Measurements from ENCODE around the gene G6PC2. TPM values are rescaled to one million over a fixed set of nuclear protein-coding genes. Genes with fewer than 3 reads are reported as not detected.
"Not testable (repeated sequence)": the region's sequence is repeated elsewhere in the genome, so short reads cannot be mapped to it uniquely, and the experiment has no call there.

The G6PC2 gene
- total RNA-seq, 1 donor, result not detected

DNA sequence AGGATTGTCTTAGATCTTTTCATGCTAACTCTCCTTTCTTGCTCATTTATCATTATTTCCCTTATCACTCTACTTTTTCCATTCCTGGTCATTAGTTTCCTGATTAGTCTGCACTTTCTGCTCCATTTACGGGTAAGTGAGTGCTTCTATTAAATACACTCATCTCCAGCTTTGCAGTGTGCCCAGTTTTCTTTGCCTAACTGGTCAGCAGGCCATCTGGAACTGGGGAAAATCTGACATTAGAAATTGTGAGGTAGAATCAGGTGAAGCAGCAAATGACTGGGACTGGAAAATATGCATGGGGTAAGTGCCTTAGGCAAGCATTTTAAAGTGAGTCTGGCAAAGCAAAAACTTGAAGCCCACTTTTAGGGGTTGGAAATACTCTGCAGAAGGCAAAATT is 29.2 kb downstream of the G6PC2 start:
- H3K4me3 ChIP-seq (ENCODE audit: low read depth, low read length), result no peak overlapping the region
- TF ChIP-seq, protein P1, sequence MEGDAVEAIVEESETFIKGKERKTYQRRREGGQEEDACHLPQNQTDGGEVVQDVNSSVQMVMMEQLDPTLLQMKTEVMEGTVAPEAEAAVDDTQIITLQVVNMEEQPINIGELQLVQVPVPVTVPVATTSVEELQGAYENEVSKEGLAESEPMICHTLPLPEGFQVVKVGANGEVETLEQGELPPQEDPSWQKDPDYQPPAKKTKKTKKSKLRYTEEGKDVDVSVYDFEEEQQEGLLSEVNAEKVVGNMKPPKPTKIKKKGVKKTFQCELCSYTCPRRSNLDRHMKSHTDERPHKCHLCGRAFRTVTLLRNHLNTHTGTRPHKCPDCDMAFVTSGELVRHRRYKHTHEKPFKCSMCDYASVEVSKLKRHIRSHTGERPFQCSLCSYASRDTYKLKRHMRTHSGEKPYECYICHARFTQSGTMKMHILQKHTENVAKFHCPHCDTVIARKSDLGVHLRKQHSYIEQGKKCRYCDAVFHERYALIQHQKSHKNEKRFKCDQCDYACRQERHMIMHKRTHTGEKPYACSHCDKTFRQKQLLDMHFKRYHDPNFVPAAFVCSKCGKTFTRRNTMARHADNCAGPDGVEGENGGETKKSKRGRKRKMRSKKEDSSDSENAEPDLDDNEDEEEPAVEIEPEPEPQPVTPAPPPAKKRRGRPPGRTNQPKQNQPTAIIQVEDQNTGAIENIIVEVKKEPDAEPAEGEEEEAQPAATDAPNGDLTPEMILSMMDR (IDR thresholded peaks at IDR 0.05; ENCODE audit: insufficient read depth, low read depth, low read length), result no peak
- DNase-seq (ENCODE audit: low read depth), result no peak

- H3K4me3 ChIP-seq (ENCODE audit: low read depth, low read length); DNase-seq (ENCODE audit: low read depth): not testable (repeated sequence)
Measured at GRCh38 chr2:168932174-168932573, 31.1 kb downstream of the G6PC2 start.

DNA sequence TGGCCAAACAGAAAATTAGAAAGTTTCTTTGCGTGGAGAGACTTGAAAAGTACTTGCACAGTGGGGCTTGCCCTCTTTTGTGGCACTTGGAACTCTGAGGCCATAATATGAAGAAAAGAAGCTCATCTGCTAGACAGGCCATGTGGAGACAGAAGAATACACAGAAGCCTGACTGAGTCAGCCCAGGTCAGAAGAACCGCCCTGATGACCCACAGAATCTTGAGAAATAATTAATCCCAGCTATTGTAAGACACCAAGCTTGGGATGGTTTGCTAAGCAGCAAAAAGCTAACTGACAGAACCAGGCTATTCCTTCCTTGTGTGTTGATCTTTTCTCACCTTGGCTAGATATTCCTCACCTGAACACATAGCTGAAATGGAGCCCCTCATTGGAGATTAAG is 33.7 kb downstream of the G6PC2 start:
- no peak for DNase-seq (ENCODE audit: low read depth)
- H3K4me3 ChIP-seq (ENCODE audit: low read depth, low read length), result no peak overlapping the region
- TF ChIP-seq, protein P1 (IDR thresholded peaks at IDR 0.05; ENCODE audit: insufficient read depth, low read depth, low read length), result no peak

DNA sequence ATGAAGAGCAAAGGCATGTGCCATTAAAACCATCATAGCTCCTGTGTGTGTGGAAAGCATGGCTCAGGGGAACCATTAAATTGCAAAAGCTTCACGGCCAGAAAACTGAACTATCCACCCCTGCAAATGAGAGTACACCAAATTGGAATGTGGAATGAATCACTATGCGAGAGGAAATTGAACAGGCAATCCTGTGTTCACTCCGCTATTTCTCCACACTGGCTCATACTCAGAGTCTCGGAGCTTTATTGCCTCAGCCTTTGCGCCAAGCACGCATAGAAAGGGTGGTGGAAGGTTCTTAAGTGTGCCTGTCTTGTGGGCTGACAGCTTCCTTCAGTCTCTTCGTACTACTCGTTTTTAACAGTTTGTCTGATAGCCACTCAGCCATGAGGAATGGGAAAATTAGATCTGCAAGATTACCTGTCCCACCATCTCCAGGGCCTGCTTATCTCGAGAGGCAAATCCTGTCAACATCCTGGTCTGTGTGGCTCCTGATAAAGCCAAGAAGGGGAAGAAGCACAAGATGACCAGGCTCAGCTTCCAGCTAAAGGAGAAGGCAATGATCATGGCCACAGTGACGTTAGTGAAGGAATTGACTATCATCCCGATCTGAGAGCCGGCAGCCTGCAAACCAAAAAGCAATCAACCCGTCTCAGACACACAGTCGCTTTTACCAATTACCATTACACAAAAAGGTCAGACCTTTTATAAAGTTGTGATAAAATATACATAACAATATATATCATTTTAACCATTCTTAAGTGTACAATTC is 34.9 kb downstream of the G6PC2 start:
- DNase-seq (ENCODE audit: low read depth), result peak; percentile 57
- H3K4me3 ChIP-seq (ENCODE audit: low read depth, low read length), result no peak overlapping the region
- TF ChIP-seq, protein P1 (IDR thresholded peaks at IDR 0.05; ENCODE audit: insufficient read depth, low read depth, low read length), result no peak

- no peak for DNase-seq (ENCODE audit: low read depth)
- TF ChIP-seq, protein P1 (IDR thresholded peaks at IDR 0.05; ENCODE audit: insufficient read depth, low read depth, low read length), result no peak
Measured at GRCh38 chr2:168939061-168939460, 38.0 kb downstream of the G6PC2 start.

DNA sequence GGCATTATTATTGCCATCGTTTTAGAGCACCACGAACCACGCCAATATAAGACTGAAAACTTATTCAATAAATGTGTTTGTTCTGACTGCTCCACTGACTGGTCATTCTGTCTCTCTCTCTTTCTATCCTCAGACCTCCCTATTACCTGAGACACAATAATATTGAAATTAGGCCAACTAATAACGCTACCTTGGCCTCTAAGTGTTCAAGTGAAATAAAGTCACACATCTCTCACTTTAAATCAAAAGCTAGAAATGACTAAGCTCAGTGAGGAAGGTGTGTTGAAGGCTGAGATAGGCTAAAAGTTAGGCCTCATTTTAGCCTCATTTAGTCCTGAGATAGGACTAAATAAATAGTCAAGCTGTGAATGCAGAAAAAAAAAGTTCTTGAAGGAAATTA is 38.8 kb downstream of the G6PC2 start:
- TF ChIP-seq, protein P1 (IDR thresholded peaks at IDR 0.05; ENCODE audit: insufficient read depth, low read depth, low read length), result no peak
- H3K4me3 ChIP-seq (ENCODE audit: low read depth, low read length), result no peak overlapping the region
- DNase-seq (ENCODE audit: low read depth), result no peak

More at GRCh38 chr2:168939061-168939460, 38.0 kb downstream of the G6PC2 start:
- H3K4me3 ChIP-seq (ENCODE audit: low read depth, low read length), result no peak overlapping the region

GRCh38 chr2:168941297-168941696 is 40.2 kb downstream of the G6PC2 start:
- TF ChIP-seq, protein P1 (IDR thresholded peaks at IDR 0.05; ENCODE audit: insufficient read depth, low read depth, low read length), result no peak

More at GRCh38 chr2:168941297-168941696, 40.2 kb downstream of the G6PC2 start:
- H3K4me3 ChIP-seq (ENCODE audit: low read depth, low read length), result no peak overlapping the region
- DNase-seq (ENCODE audit: low read depth), result no peak
